SW480 (cell line): ENCODE results near the gene ZNF552.
A peak's percentile ranks its signal among the peaks of the same experiment; 100 is the strongest.

Experiments used
- DNase-seq: peaks from one replicate; pipeline ENCODE4 v3.0.0-alpha.2; 2016; ENCODE audit warnings: low spot score

The ZNF552 gene

GRCh38 chr19:57776764-57777296 is 37.9 kb downstream of the ZNF552 start:
- DNase-seq: no peak

GRCh38 chr19:57773488-57773887 is 41.2 kb downstream of the ZNF552 start:
- DNase-seq: no peak

GRCh38 chr19:57771417-57771816 is 43.3 kb downstream of the ZNF552 start:
- no peak for DNase-seq

- peak; percentile 73 for DNase-seq
Measured at GRCh38 chr19:57769345-57770131, 45.2 kb downstream of the ZNF552 start, which contains the start of gene ZNF586. Gene ZNF586 (plus strand): TSS chr19:57769676. CDS start chr19:57769843, 167 bp downstream.

- no peak for DNase-seq
Measured at GRCh38 chr19:57759096-57759495, 55.6 kb downstream of the ZNF552 start.

- DNase-seq: no peak
Measured at GRCh38 chr19:57757941-57758340, 56.8 kb downstream of the ZNF552 start.
